HG03175 (cell line): ENCODE results near the gene CCT7.
"Not testable (repeated sequence)": the region's sequence is repeated elsewhere in the genome, so short reads cannot be mapped to it uniquely, and the experiment has no call there.

Source experiments
- ATAC-seq: cut with Tn5 transposase; IDR thresholded peaks from one replicate; pipeline ENCODE4 v1.9.1; 2021; ENCODE audit warnings: mild to moderate bottlenecking, moderate library complexity; ENCODE audit not compliant: unreplicated experiment

Gene CCT7

GRCh38 chr2:73254343-73255006 lies 20.4 kb downstream of the CCT7 start:
- no peak for ATAC-seq

GRCh38 chr2:73255007-73255644 lies 21.0 kb downstream of the CCT7 start:
- no peak for ATAC-seq

GRCh38 chr2:73255907-73256617 lies 22.0 kb downstream of the CCT7 start:
- no peak for ATAC-seq

- ATAC-seq, result no peak
Measured at GRCh38 chr2:73256618-73256922, 22.5 kb downstream of the CCT7 start.

GRCh38 chr2:73257021-73257420 lies 22.9 kb downstream of the CCT7 start:
- no peak for ATAC-seq

GRCh38 chr2:73257425-73258125 lies 23.5 kb downstream of the CCT7 start:
- no peak for ATAC-seq

- ATAC-seq, result no peak
Measured at GRCh38 chr2:73258186-73258912, 24.2 kb downstream of the CCT7 start.

- no peak for ATAC-seq
Measured at GRCh38 chr2:73258913-73259215, 24.8 kb downstream of the CCT7 start.

GRCh38 chr2:73259276-73259675 lies 25.2 kb downstream of the CCT7 start:
- no peak for ATAC-seq

GRCh38 chr2:73259704-73260337 lies 25.7 kb downstream of the CCT7 start:
- ATAC-seq, result no peak

GRCh38 chr2:73260338-73260984 lies 26.4 kb downstream of the CCT7 start:
- ATAC-seq, result no peak

GRCh38 chr2:73262108-73262651 lies 28.1 kb downstream of the CCT7 start:
- ATAC-seq, result no peak

- not testable (repeated sequence) for ATAC-seq
Measured at GRCh38 chr2:73262691-73263429, 28.8 kb downstream of the CCT7 start.

GRCh38 chr2:73263540-73264331 lies 29.6 kb downstream of the CCT7 start:
- ATAC-seq, result no peak

GRCh38 chr2:73264332-73264606 lies 30.2 kb downstream of the CCT7 start:
- ATAC-seq, result no peak

GRCh38 chr2:73264783-73265182 lies 30.7 kb downstream of the CCT7 start:
- no peak for ATAC-seq

- no peak for ATAC-seq
Measured at GRCh38 chr2:73265298-73266060, 31.4 kb downstream of the CCT7 start.
